BLaER1 treated with 17β-estradiol and CSF1 and Interleukin-3, amounts not matched to agents 10 nM and 100 nM (cell line): Measurements from ENCODE around the gene PEAR1.

ENCODE experiments used
- H3K27ac ChIP-seq, 11 experiments: shearing (Covaris generic); formaldehyde crosslinking; 2 replicates each; pipeline ENCODE4 v1.8.1; 2022
- H3K27me3 ChIP-seq, 11 experiments: shearing (Covaris generic); formaldehyde crosslinking; 2 replicates each; pipeline ENCODE4 v1.8.1; 2022
- H3K36me3 ChIP-seq, 11 experiments: shearing (Covaris generic); formaldehyde crosslinking; 2 replicates each; pipeline ENCODE4 v1.8.1; 2022
- H3K4me1 ChIP-seq, 10 experiments: shearing (Covaris generic); formaldehyde crosslinking; 2 replicates each; pipeline ENCODE4 v1.8.1; 2022
- H3K4me2 ChIP-seq, 11 experiments: shearing (Covaris generic); formaldehyde crosslinking; 2 replicates each; pipeline ENCODE4 v1.8.1; 2022
- H3K4me3 ChIP-seq, 10 experiments: shearing (Covaris generic); formaldehyde crosslinking; 2 replicates each; pipeline ENCODE4 v1.8.1; 2022
- H3K9ac ChIP-seq, 11 experiments: shearing (Covaris generic); formaldehyde crosslinking; 2 replicates each; pipeline ENCODE4 v1.8.1; 2022
- H3K9me3 ChIP-seq, 11 experiments: shearing (Covaris generic); formaldehyde crosslinking; replicated peaks in 1 of 11; 2 replicates each; pipeline ENCODE4 v1.8.1; 2022
- H4K20me1 ChIP-seq, 11 experiments: shearing (Covaris generic); formaldehyde crosslinking; 2 replicates each; pipeline ENCODE4 v1.8.1; 2022
- Cebpa-rat ChIP-seq, 11 experiments: shearing (Covaris generic); IDR thresholded peaks; 2 replicates each; pipeline ENCODE4 v1.8.1; 2022

The PEAR1 gene

DNA sequence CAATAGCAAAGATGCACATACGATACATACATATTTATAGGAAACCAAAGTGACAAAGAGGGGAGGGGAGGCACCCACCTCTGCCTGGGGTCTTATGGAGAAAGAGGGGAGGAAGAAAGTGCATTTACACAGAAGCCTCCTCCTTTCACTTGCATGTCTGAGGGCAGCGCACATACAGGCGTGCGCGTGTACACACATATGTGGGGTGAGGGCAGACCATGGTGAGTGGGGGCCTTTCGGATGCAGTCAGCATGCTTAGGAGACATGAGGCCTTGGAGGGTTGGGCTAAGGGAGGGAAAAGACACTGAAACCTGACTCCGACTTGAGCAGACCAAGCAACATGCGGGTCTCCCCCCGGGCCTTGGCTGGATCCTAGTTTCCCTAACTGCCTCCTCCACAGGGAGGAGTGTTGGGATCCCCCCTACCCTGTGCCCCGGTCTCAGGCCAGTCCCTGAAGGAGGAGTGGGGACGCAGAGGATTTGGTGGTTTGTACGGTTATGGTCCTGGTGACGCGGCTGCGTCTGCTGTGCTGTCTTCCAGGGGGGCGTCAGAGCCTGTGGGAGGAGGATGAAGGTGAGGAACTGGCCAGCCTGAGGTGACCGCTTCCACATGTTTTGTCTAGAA, 42.1 kb downstream of the PEAR1 start:
- Histone ChIP-seq H3K27me3 (peaks cover 0 to 4% (median 2%) of the 10 kb centered on the region in 11 experiments; a peak in 12 of 22 replicates), H3K9me3 (no peaks in the 10 kb centered on the region), H3K4me3 (no peak overlapping the region), H3K27ac (no peak overlapping the region), H3K9ac (no peak overlapping the region), H3K4me2 (no peak overlapping the region), H4K20me1 (peaks cover 0 to 92% (median 27%) of the 10 kb centered on the region in 11 experiments; a peak in 14 of 22 replicates), H3K36me3 (peaks cover 52 to 77% (median 67%) of the 10 kb centered on the region in 11 experiments), H3K4me1 (peaks cover 7 to 39% (median 17%) of the 10 kb centered on the region in 10 experiments; a peak in 19 of 20 replicates)
- no peak for TF ChIP-seq Cebpa-rat (IDR thresholded peaks at IDR 0.05)

- Histone ChIP-seq H3K27ac (no peak overlapping the region), H3K36me3 (peaks cover 57 to 83% (median 73%) of the 10 kb centered on the region in 11 experiments), H3K27me3 (no peaks in the 10 kb centered on the region), H3K9me3 (no peaks in the 10 kb centered on the region), H3K9ac (no peak overlapping the region), H3K4me2 (no peak overlapping the region), H4K20me1 (peaks cover 0 to 92% (median 27%) of the 10 kb centered on the region in 11 experiments; a peak in 14 of 22 replicates), H3K4me1 (peaks cover 7 to 33% (median 14%) of the 10 kb centered on the region in 10 experiments; a peak in 18 of 20 replicates), H3K4me3 (no peak overlapping the region)
- no peak for TF ChIP-seq Cebpa-rat (IDR thresholded peaks at IDR 0.05)
Measured at GRCh38 chr1:156936191-156936590, 42.7 kb downstream of the PEAR1 start.

DNA sequence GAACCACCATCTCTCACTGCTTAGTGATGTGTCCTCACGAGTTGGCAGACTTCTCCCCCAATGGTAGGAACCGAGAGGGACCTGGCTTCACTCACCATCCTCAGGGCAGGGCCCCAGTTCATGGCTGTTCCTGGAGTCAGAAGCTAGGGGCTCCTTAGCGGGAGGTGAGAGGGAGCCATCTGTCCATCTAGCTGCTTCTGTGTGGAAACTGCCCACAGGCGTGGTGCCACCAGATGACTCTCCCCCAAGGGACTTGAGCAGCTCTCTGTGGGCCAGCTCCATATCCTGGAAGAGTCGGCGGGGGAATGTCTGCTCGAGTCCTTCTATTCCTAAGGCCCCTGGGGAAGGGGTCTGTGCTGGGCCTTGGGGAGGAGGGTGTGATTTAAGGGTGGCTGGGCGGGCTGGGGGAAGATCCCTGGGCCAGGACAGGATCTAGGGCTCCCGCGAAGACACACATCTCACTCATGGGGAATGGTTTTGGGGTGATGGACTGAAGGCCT, 43.3 kb downstream of the PEAR1 start:
- Histone ChIP-seq H3K4me1 (peaks cover 3 to 27% (median 12%) of the 10 kb centered on the region in 10 experiments; a peak in 17 of 20 replicates), H4K20me1 (peaks cover 0 to 92% (median 27%) of the 10 kb centered on the region in 11 experiments; a peak in 15 of 22 replicates), H3K27me3 (no peaks in the 10 kb centered on the region), H3K4me2 (peak overlapping the region in 3 of 11 experiments; percentile 6 to 30 (median 28); a peak in 2 of 22 replicates), H3K36me3 (peaks cover 63 to 89% (median 79%) of the 10 kb centered on the region in 11 experiments), H3K4me3 (no peak overlapping the region), H3K9me3 (no peaks in the 10 kb centered on the region), H3K27ac (no peak overlapping the region), H3K9ac (peak overlapping the region in 1 of 11 experiments; percentile 34; a peak in 1 of 22 replicates)
- no peak for TF ChIP-seq Cebpa-rat (IDR thresholded peaks at IDR 0.05)

DNA sequence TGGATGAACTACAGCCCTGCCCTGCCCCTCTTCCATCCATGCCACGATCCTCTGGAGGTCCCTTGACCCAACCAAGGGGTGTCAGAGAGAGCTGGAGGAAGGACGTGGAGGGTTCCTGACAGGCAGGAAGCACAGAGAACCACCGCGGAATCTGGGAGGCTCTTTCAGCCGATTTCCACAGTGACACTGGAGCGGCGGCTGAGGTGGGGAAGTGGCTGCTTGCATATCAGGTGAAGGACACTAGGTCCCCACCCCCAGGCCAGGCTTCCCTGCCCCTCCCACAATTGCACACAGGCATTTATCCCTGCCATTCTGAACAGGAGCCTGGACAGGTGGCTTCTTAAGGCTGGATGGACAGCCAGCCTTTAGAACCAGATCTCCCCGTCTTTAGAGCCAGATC, 44.4 kb downstream of the PEAR1 start:
- Histone ChIP-seq H4K20me1 (peaks cover 0 to 93% (median 27%) of the 10 kb centered on the region in 11 experiments; a peak in 14 of 22 replicates), H3K4me2 (no peak overlapping the region), H3K27me3 (no peaks in the 10 kb centered on the region), H3K27ac (no peak overlapping the region), H3K9me3 (no peaks in the 10 kb centered on the region), H3K4me1 (peaks cover 0 to 22% (median 11%) of the 10 kb centered on the region in 10 experiments; a peak in 13 of 20 replicates), H3K36me3 (peaks cover 74 to 99% (median 90%) of the 10 kb centered on the region in 11 experiments), H3K4me3 (no peak overlapping the region), H3K9ac (0 out of 22 replicates have a peak overlapping the region, but pooled peaks of 1 of the 11 experiments have one; percentile 9)
- TF ChIP-seq Cebpa-rat (IDR thresholded peaks at IDR 0.05): no peak

DNA sequence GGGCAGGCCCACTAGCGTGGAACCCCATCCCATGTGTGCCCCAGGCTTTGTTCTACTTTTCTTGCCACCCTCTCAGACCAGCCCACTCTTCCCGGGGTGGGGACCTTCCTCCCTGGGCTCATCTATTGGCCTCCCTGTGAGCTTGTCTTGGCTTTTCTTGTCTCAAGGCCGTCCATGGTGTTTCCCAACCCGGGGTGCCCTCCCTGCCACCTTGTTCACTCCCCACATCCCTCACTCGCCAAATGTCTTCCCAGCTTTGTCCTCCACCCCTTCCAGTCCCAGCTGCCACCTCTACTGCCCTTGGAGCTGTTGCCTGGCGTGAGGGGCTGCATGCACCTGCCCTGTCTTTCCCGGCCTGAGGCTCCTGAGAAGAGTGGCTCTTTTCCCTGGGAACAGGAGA, 45.3 kb downstream of the PEAR1 start:
- Histone ChIP-seq H3K4me3 (no peak overlapping the region), H3K9ac (0 out of 22 replicates have a peak overlapping the region, but pooled peaks of 1 of the 11 experiments have one; percentile 38), H3K4me1 (peaks cover 0 to 22% (median 11%) of the 10 kb centered on the region in 10 experiments; a peak in 13 of 20 replicates), H3K4me2 (peak overlapping the region in 4 of 11 experiments; percentile 0 to 34 (median 14); a peak in 3 of 22 replicates), H3K36me3 (peaks cover 84 to 99% (median 98%) of the 10 kb centered on the region in 11 experiments), H3K9me3 (no peaks in the 10 kb centered on the region), H4K20me1 (peaks cover 0 to 93% (median 27%) of the 10 kb centered on the region in 11 experiments; a peak in 14 of 22 replicates), H3K27me3 (no peaks in the 10 kb centered on the region), H3K27ac (no peak overlapping the region)
- no peak for TF ChIP-seq Cebpa-rat (IDR thresholded peaks at IDR 0.05)

DNA sequence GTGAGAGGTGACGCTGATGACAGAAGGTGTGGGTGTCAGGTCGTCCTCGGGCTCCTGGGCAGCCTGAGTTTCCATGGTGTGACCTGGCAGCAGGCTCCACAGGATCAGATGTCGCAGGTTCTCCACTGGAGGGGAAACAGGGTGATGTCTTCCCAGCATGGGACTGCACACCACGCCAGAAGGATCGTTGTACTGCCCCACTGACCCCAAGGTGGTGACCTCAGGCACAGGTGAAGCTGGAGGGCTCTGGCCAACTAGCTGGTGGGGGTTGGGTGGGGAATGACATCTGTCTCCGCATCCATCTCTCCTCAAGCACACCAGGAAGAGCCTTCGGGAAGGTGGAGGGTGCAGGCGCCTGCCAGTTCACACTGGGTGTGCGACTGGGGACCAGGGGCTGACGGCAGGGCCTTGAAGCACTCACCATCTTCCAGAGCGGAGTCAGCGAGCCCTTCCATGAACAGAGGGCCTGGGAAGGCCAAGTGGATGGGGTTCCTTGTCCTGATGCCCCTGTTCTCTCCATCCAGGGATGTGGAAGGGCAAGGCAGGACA, 46.3 kb downstream of the PEAR1 start:
- H3K9me3 ChIP-seq: no peaks in the 10 kb centered on the region
- no peak overlapping the region for H3K4me2 ChIP-seq
- H3K4me3 ChIP-seq: no peak overlapping the region
- H3K9ac ChIP-seq: no peak overlapping the region
- TF ChIP-seq Cebpa-rat (IDR thresholded peaks at IDR 0.05): no peak
- peaks cover 91 to 100% (median 99%) of the 10 kb centered on the region in 11 experiments for H3K36me3 ChIP-seq
- H4K20me1 ChIP-seq: peaks cover 0 to 99% (median 27%) of the 10 kb centered on the region in 11 experiments; a peak in 14 of 22 replicates
- no peak overlapping the region for H3K27ac ChIP-seq
- no peaks in the 10 kb centered on the region for H3K27me3 ChIP-seq
- H3K4me1 ChIP-seq: peaks cover 0 to 22% (median 11%) of the 10 kb centered on the region in 10 experiments; a peak in 13 of 20 replicates

DNA sequence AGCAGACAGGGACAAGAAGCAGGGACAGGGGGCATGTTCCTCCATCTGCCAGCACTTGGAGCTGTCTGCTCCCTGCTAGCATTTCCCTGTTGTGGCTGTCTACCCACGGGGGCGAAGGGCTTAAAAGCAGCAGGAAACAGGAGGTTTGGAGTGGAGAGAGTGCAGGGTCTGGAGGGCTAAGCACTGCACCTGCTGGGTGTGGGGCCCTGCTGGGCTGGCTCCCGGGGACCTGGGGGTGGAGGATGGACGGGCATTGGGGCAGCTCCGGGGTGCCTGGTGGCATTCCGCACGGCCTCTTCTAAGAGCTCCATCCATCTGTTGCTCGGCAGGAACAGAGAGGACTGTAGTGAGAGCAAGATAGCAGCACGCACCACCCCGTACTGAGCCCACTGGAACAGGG, 48.2 kb downstream of the PEAR1 start:
- H3K4me1 ChIP-seq: peaks cover 0 to 22% (median 10%) of the 10 kb centered on the region in 10 experiments; a peak in 13 of 20 replicates
- no peak overlapping the region for H3K9ac ChIP-seq
- H3K9me3 ChIP-seq: no peaks in the 10 kb centered on the region
- no peak overlapping the region for H3K27ac ChIP-seq
- H3K36me3 ChIP-seq: peaks cover 97 to 100% (median 100%) of the 10 kb centered on the region in 11 experiments
- H3K4me3 ChIP-seq: no peak overlapping the region
- no peak for TF ChIP-seq Cebpa-rat (IDR thresholded peaks at IDR 0.05)
- peaks cover 0 to 100% (median 32%) of the 10 kb centered on the region in 11 experiments; a peak in 14 of 22 replicates for H4K20me1 ChIP-seq
- H3K4me2 ChIP-seq: no peak overlapping the region
- H3K27me3 ChIP-seq: no peaks in the 10 kb centered on the region

DNA sequence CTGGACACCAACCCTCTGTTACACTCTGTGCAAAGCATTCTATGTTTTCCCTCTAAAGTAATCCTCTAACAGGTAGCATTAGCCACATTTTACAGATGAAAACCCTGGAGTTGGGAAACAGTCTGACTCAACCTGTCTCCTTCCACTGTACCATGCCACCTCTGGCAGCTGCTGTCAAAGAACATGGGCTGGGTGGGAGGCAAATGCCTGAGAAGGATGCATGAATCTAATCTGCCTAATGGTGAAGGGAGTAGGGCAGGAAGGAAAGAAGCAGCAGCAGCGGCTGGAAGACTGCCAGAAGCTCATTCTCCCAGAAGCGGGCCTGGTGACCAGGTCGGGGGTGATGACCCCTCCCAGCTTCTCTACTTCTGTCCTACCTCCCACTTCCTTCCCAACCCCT, 48.7 kb downstream of the PEAR1 start:
- H3K27ac ChIP-seq: no peak overlapping the region
- H3K9me3 ChIP-seq: no peaks in the 10 kb centered on the region
- peaks cover 99 to 100% (median 100%) of the 10 kb centered on the region in 11 experiments for H3K36me3 ChIP-seq
- TF ChIP-seq Cebpa-rat (IDR thresholded peaks at IDR 0.05): no peak
- H3K4me2 ChIP-seq: no peak overlapping the region
- H4K20me1 ChIP-seq: peaks cover 0 to 100% (median 28%) of the 10 kb centered on the region in 11 experiments; a peak in 14 of 22 replicates
- no peak overlapping the region for H3K4me3 ChIP-seq
- H3K9ac ChIP-seq: no peak overlapping the region
- peaks cover 0 to 18% (median 8%) of the 10 kb centered on the region in 10 experiments; a peak in 13 of 20 replicates for H3K4me1 ChIP-seq
- no peaks in the 10 kb centered on the region for H3K27me3 ChIP-seq

- H3K9me3 ChIP-seq: no peaks in the 10 kb centered on the region
- H4K20me1 ChIP-seq: peaks cover 0 to 99% (median 24%) of the 10 kb centered on the region in 11 experiments; a peak in 14 of 22 replicates
- no peaks in the 10 kb centered on the region for H3K27me3 ChIP-seq
- peaks cover 99 to 100% (median 100%) of the 10 kb centered on the region in 11 experiments for H3K36me3 ChIP-seq
- no peak overlapping the region for H3K9ac ChIP-seq
- H3K4me3 ChIP-seq: no peak overlapping the region
- H3K4me2 ChIP-seq: no peak overlapping the region
- no peak for TF ChIP-seq Cebpa-rat (IDR thresholded peaks at IDR 0.05)
- no peak overlapping the region for H3K27ac ChIP-seq
- peaks cover 0 to 14% (median 7%) of the 10 kb centered on the region in 10 experiments; a peak in 10 of 20 replicates for H3K4me1 ChIP-seq
Measured at GRCh38 chr1:156942576-156942975, 49.1 kb downstream of the PEAR1 start.
